SK-N-SH (cell line): ENCODE data around the gene KBTBD13. TPM values are rescaled to one million over a fixed set of nuclear protein-coding genes. Genes with fewer than 3 reads are reported as not detected.

ENCODE experiments used
- CTCF ChIA-PET: fragments of 300-600, 350-600 bp; formaldehyde crosslinking; extraction: SDS; loops from one replicate; lab custom pipeline; 2021; lab: Yijun Ruan, JAX
- POLR2A ChIA-PET: fragments of 350-600 bp; sonication (Branson Sonifier 250); formaldehyde crosslinking; extraction: SDS; loops from one replicate; lab custom pipeline; 2020; ENCODE audit warnings: antibody characterized with exemption, inconsistent platforms; lab: Yijun Ruan, JAX
- DNase-seq: peaks from one replicate; pipeline ENCODE4 v3.0.0; 2012
- H2AFZ ChIP-seq: fragments of 200-600 bp; sonication (generic); 2 replicates; pipeline ENCODE4 v1.8.1; 2016; ENCODE audit warnings: antibody characterized with exemption, mild to moderate bottlenecking, low read depth
- H3F3A ChIP-seq: fragments of 200-600 bp; sonication (generic); replicated peaks from 2 replicates; pipeline ENCODE3; 2016; ENCODE audit warnings: antibody characterized with exemption, mild to moderate bottlenecking; ENCODE audit not compliant: insufficient read depth
- H3K27ac ChIP-seq, 2 experiments: fragments of 200-500 bp in 1 of 2; fragments of 200-600 bp in 1 of 2; sonication (Bioruptor generic) in 1 of 2; sonication (generic), shearing (Covaris generic) in 1 of 2; 2 replicates each; pipeline versions ENCODE4 v1.5.1 to v1.6.1; 2014 to 2016; ENCODE audit warnings: low read depth in 2 of 2, inconsistent platforms in 1 of 2, low read length in 1 of 2, mild to moderate bottlenecking in 1 of 2, mixed read lengths in 1 of 2
- H3K27me3 ChIP-seq: fragments of 200-600 bp; sonication (generic), shearing (Covaris generic); 2 replicates; pipeline ENCODE4 v1.6.1; 2016; ENCODE audit warnings: mixed run types; ENCODE audit not compliant: insufficient read depth
- H3K36me3 ChIP-seq, 2 experiments: fragments of 200-500 bp in 1 of 2; fragments of 200-600 bp in 1 of 2; sonication (Bioruptor generic) in 1 of 2; sonication (generic) in 1 of 2; replicated peaks in 1 of 2; 2 replicates each; pipeline versions ENCODE3 to v1.5.1; 2014 to 2016; ENCODE audit warnings: low read length in 1 of 2, mild to moderate bottlenecking in 1 of 2; ENCODE audit not compliant: insufficient read depth in 2 of 2, control insufficient read depth in 1 of 2
- H3K4me1 ChIP-seq, 2 experiments: fragments of 200-500 bp in 1 of 2; fragments of 200-600 bp in 1 of 2; sonication (Bioruptor generic) in 1 of 2; sonication (generic), shearing (Covaris generic) in 1 of 2; 2 replicates each; pipeline versions ENCODE4 v1.5.1 to v1.6.1; 2014 to 2016; ENCODE audit warnings: low read depth in 1 of 2, low read length in 1 of 2, mixed run types in 1 of 2; ENCODE audit not compliant: insufficient read depth in 2 of 2, control insufficient read depth in 1 of 2
- H3K4me2 ChIP-seq: fragments of 200-600 bp; sonication (generic), shearing (Covaris generic); 2 replicates; pipeline ENCODE4 v1.6.1; 2017; ENCODE audit warnings: mixed run types
- H3K4me3 ChIP-seq, 2 experiments: fragments of 200-500 bp in 1 of 2; fragments of 200-600 bp in 1 of 2; sonication (Bioruptor generic) in 1 of 2; sonication (generic), shearing (Covaris generic) in 1 of 2; 2 replicates each; pipeline versions ENCODE4 v1.5.1 to v1.8.1; 2014 to 2016; ENCODE audit warnings: low read depth in 2 of 2, inconsistent platforms in 1 of 2, low read length in 1 of 2, mild to moderate bottlenecking in 1 of 2, mixed read lengths in 1 of 2, moderate library complexity in 1 of 2
- H3K79me2 ChIP-seq: fragments of 200-600 bp; sonication (generic); 2 replicates; pipeline ENCODE4 v1.8.1; 2017; ENCODE audit warnings: mild to moderate bottlenecking; ENCODE audit not compliant: insufficient read depth
- H3K9ac ChIP-seq: fragments of 200-600 bp; sonication (generic); 2 replicates; pipeline ENCODE4 v1.6.1; 2017; ENCODE audit warnings: mixed run types
- H3K9me2 ChIP-seq: fragments of 200-600 bp; sonication (generic); 2 replicates; pipeline ENCODE4 v1.6.1; 2017; ENCODE audit warnings: mixed run types
- H3K9me3 ChIP-seq: fragments of 200-600 bp; sonication (generic); 2 replicates; pipeline ENCODE4 v1.6.1; 2017; ENCODE audit warnings: mixed run types, mild to moderate bottlenecking, moderate library complexity
- H4K20me1 ChIP-seq: fragments of 200-600 bp; sonication (generic); 2 replicates; pipeline ENCODE4 v1.6.1; 2017; ENCODE audit warnings: mild to moderate bottlenecking, mixed run types; ENCODE audit not compliant: insufficient read depth
- CHD2 ChIP-seq: fragments of 150-350 bp; IDR thresholded peaks from 2 replicates; pipeline ENCODE4 v1.6.1; 2018; ENCODE audit warnings: low read length; ENCODE audit not compliant: partially characterized antibody
- FOXM1 ChIP-seq: IDR thresholded peaks from 2 replicates; pipeline ENCODE4 v1.4.0; 2012; ENCODE audit warnings: low read depth, mild to moderate bottlenecking
- RAD21 ChIP-seq: IDR thresholded peaks from 2 replicates; pipeline ENCODE4 v1.6.1; 2012; ENCODE audit warnings: mild to moderate bottlenecking, low read length
- USF2 ChIP-seq: fragments of 150-350 bp; IDR thresholded peaks from 2 replicates; pipeline ENCODE4 v1.6.1; 2017; ENCODE audit warnings: antibody characterized with exemption, low read length, low read depth, borderline replicate concordance
- YY1 ChIP-seq: IDR thresholded peaks from 2 replicates; pipeline ENCODE4 v1.4.0; 2012; ENCODE audit warnings: low read depth, mild to moderate bottlenecking
- WGBS: methylation state at CpG from one replicate; pipeline ENCODE4 v1.1.6; 2017; ENCODE audit warnings: low lambda C conversion rate; 5-methylcytosine and 5-hydroxymethylcytosine counted together
- polyA plus RNA-seq, 3 experiments: library from polyadenylated mRNA; depleted of rRNA; stranded (reverse); fragments of >200 nt; gene quantifications; 2 replicates each; pipeline ENCODE4 v1.2.3, GENCODE V29; 2012
- TF ChIP-seq, protein P1 (sequence below): IDR thresholded peaks from 2 replicates; pipeline ENCODE4 v1.6.1; 2012; ENCODE audit warnings: mild to moderate bottlenecking, low read depth, low read length, moderate library complexity
- TF ChIP-seq, protein P2 (sequence below): fragments of 200-600 bp; sonication (generic); IDR thresholded peaks from 2 replicates; pipeline ENCODE4 v1.6.1; 2017; ENCODE audit warnings: antibody characterized with exemption, mild to moderate bottlenecking, moderate library complexity

The KBTBD13 gene
- polyA plus RNA-seq, 1 of the 3 experiments (the other 2 are of a cell fraction) = not detected

DNA sequence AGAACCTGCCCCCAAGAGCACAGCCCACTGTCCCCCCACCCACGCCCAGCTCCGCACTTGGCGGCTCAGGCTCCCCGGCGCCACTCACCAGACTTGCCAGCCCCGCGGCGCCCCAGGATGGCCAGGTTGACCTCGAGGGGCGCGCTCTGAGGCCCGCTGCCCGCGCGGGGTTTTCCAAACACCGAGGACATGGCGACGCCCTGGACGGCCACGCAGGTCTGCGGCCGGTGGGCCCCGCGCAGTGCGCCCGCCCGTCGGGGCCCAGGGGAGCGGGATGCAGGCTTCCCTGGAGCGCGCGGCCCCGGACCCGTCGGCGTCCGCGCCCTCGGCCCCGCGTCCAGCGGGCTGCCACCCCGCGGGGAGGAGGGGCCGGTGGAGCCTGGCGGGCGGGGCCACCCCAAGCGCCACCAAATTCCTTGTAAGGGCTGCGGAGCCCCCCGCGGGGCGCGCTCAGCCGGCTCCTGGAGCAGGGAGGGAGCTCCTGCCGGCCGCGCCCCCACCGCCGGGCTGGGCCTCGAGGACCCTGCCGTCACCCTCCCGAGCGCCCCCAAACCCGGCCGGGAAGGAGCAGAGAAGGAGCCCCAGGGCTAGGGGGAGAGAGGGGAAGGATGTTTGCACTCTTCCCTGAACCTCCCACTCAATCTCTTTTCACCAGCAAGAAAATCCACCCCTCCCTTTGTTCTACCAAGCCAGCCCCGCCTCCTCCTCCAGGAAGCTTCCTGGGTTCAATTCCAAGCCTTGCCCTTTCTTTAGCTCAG, 8.7 kb upstream of the KBTBD13 start, which contains the start of gene RASL12:
RASL12 (minus strand) TSS at position 347 of the 758 bp plus-strand sequence; CDS start at position 191, 156 bp downstream.
- POLR2A ChIA-PET = no interaction called here
- Histone ChIP-seq H3K27me3 (peaks cover 9% of the 10 kb centered on the region; the same call in 1 of the 2 replicates), H3K9ac (no peak within 1 kb of the TSS), H3K4me2 (no peak within 1 kb of the TSS), H3K9me2 (no peaks in the 10 kb centered on the region), H2AFZ (no peak within 1 kb of the TSS), H3K79me2 (no peaks in the 10 kb centered on the region), H3K9me3 (no peaks in the 10 kb centered on the region), H4K20me1 (no peaks in the 10 kb centered on the region), H3K4me1 (peaks cover 0 to 12% of the 10 kb centered on the region in 2 experiments; a peak in 1 of 4 replicates), H3K27ac (no peak within 1 kb of the TSS), H3K36me3 (no peaks in the 10 kb centered on the region), H3K4me3 (peak within 1 kb of the TSS in 1 of 2 experiments; percentile 24; a peak in 2 of 4 replicates), H3F3A (peaks cover 4% of the 10 kb centered on the region)
- CTCF ChIA-PET = interaction anchor here (1.0 to 9.5 kb wide), 7 partner anchors 9 to 49 kb away, joined by 3 to 88 read pairs (median 4); partner anchors contain the start of gene KBTBD13
- TF ChIP-seq YY1 (no peak), RAD21 (no peak), USF2 (no peak), CHD2 (no peak)
- TF ChIP-seq, protein P1, sequence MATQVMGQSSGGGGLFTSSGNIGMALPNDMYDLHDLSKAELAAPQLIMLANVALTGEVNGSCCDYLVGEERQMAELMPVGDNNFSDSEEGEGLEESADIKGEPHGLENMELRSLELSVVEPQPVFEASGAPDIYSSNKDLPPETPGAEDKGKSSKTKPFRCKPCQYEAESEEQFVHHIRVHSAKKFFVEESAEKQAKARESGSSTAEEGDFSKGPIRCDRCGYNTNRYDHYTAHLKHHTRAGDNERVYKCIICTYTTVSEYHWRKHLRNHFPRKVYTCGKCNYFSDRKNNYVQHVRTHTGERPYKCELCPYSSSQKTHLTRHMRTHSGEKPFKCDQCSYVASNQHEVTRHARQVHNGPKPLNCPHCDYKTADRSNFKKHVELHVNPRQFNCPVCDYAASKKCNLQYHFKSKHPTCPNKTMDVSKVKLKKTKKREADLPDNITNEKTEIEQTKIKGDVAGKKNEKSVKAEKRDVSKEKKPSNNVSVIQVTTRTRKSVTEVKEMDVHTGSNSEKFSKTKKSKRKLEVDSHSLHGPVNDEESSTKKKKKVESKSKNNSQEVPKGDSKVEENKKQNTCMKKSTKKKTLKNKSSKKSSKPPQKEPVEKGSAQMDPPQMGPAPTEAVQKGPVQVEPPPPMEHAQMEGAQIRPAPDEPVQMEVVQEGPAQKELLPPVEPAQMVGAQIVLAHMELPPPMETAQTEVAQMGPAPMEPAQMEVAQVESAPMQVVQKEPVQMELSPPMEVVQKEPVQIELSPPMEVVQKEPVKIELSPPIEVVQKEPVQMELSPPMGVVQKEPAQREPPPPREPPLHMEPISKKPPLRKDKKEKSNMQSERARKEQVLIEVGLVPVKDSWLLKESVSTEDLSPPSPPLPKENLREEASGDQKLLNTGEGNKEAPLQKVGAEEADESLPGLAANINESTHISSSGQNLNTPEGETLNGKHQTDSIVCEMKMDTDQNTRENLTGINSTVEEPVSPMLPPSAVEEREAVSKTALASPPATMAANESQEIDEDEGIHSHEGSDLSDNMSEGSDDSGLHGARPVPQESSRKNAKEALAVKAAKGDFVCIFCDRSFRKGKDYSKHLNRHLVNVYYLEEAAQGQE = no peak
- TF ChIP-seq, protein P2, sequence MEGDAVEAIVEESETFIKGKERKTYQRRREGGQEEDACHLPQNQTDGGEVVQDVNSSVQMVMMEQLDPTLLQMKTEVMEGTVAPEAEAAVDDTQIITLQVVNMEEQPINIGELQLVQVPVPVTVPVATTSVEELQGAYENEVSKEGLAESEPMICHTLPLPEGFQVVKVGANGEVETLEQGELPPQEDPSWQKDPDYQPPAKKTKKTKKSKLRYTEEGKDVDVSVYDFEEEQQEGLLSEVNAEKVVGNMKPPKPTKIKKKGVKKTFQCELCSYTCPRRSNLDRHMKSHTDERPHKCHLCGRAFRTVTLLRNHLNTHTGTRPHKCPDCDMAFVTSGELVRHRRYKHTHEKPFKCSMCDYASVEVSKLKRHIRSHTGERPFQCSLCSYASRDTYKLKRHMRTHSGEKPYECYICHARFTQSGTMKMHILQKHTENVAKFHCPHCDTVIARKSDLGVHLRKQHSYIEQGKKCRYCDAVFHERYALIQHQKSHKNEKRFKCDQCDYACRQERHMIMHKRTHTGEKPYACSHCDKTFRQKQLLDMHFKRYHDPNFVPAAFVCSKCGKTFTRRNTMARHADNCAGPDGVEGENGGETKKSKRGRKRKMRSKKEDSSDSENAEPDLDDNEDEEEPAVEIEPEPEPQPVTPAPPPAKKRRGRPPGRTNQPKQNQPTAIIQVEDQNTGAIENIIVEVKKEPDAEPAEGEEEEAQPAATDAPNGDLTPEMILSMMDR = no peak
- WGBS = 27% methylated on average over 17 of the region's 66 CpGs
- peak; percentile 81 for DNase-seq

DNA sequence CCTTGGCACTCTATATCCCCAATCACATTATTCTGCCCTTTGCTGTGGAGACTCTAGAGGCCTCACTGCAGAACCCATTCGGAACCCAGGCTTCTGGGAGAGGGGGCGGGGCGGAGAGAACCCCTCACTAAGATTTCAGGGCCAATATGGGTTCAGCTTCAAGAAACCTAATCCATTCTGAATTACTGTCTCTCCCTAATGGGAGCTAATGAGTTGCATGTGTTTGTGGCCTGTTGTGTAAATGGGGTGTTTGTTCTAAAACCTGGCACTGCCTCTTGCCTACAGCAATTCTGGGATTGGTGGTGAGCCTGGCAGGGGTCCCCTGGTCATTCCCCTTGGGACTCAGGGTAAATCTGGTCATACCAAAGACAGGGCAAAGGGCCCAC, 8.2 kb upstream of the KBTBD13 start:
- H3K4me2 ChIP-seq = no peak overlapping the region
- H2AFZ ChIP-seq = no peak overlapping the region

More for the DNA sequence above, 8.2 kb upstream of the KBTBD13 start:
- CTCF ChIA-PET = interaction anchor here (0.6 to 9.5 kb wide), 5 partner anchors 8 to 240 kb away, joined by 3 to 88 read pairs (median 3); partner anchors contain the start of gene KBTBD13
- Histone ChIP-seq H3K27ac (no peak overlapping the region), H3K9ac (no peak overlapping the region), H3K9me2 (no peaks in the 10 kb centered on the region), H3K79me2 (no peaks in the 10 kb centered on the region), H3K27me3 (peaks cover 9% of the 10 kb centered on the region; the same call in 1 of the 2 replicates), H3K4me3 (no peak overlapping the region)
- DNase-seq = no peak
- no peak for TF ChIP-seq FOXM1
- TF ChIP-seq, all 33 proteins: peak for 0
- 96% methylated on average over 3 of the region's 3 CpGs for WGBS
- Histone ChIP-seq H4K20me1 (no peaks in the 10 kb centered on the region), H3K4me1 (peaks cover 0 to 12% of the 10 kb centered on the region in 2 experiments; a peak in 1 of 4 replicates), H3K9me3 (no peaks in the 10 kb centered on the region), H3K36me3 (no peaks in the 10 kb centered on the region), H3F3A (peaks cover 4% of the 10 kb centered on the region)
- POLR2A ChIA-PET = no interaction called here
